Measurements from ENCODE around the gene ATG101.

ATG101 gene

DNA sequence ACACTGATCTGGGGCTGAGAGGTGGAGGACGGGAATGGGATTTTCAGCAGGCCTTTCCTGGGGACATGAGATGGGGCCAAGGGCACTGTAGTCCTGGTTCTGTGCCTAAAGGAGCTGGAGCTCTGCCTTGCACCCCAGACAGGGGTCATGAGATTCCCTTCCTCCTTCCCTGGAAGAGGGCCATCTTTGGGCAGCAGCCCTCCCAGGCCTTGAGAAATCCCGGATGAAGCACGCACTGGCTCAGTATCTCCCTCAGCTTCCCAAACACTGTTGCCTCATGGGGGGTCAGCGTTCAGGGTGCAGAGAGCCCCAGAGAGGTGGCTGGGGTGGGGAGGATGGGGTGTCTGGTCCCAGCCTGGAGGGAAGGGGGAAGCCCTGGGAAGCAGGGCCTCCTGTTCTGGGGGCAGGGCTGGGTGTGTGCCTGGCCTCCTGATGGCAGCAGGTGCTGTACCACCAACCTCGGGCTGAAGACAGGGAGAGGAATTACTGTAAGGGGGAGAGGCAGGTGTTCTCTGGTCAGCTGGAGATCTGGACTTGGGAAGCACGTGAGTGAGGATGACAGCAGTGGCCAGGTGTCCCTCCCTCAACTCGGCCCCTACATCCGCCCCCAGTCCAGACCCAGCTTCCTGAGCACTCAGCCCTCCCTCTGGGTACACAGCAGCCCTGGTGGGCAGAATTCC is 26.9 kb upstream of the ATG101 start:
- no peak for DNase-seq

DNA sequence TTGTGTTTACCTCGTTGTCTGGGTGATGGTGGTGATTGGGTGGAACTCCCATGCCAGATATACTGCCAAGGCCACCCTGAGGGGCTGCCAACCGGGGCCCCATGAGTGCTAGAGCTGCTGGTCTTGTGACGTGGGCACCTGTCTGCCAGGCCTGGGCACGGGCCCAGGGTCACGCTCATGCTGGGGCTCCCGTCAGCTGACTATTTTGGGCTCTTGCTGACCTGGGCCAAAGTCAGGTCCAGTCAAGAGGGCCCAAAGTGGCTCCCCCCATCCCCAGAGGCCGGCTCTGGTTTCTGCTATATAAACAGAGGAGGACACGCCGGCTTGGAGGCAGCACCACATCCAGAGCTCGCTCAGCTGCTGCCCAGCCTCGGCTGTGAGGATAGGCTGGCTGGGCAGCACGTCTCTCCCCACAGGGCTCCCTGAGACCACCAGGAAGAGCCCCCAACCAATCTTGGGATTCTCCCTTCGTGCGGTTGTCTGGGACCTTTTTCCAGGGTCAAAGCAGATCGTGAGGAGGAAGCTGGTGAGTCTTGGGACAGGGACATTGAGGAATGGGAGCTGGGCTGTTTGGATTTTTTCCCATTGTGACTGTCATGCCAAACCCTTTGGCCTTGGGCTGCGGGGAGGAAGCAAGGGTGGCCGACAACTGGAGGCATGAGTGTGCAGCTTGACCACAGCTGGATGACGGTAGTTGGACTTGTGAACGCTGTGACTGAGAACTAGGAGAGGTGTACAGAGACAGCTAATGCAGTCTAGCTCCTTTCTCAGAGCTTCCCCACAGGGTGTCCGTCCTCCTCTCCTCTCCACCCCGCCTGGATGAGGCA is 26.2 kb upstream of the ATG101 start:
- DNase-seq: no peak

DNA sequence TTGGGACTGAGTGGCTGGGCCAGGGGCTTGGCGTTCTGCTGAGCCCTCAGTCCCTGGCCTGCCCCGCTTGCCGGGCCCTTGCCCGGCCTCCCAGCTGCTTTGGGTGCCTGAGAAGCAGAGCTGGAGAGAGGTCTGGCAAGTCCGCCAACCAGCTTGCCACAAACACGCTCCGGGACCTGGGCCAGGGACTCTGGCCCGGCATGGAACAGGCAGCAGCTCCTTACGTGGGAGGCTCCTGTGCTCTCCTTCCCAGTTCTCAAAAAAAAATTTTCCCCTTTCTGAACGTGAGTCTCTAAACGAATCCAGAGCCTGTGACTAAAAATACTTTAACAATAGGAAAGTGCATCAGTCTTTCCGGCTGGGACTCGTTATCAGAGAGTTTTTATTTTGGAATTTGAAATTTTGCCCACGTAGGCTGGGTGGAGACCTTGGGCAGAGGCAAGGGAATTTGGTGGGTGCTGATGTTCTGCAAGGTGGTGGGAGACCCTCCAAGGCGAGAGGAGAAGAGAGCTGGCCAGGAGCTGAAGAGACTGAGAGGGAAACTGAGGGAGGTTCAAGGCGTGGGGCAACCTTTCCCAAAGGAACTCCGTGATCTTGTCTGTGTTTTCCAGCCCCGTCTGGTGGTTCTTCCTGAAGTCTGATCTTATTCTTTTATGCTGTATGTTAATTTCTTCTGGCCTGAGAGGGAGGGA is 25.3 kb upstream of the ATG101 start:
- DNase-seq: no peak

DNA sequence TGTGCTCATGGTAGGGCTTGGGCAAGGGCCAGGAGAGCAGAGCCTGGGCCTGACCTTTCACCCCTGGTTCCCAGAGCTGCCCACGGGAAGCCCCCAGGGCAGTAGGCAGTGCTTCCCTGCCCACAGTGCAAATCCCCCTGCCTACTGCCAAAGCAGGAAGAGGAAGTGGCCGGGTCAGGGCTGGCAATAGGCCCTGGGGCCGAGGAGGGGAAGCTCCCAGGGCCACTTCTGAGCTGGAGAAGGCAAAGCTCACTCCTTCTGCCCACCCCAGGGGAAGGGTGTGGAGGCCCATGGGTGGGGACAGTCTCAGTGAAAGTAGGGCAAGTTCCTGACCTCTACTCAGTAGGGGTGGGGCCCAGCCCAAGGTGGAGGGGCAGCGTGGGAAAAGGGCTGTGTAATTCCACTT is 24.0 kb upstream of the ATG101 start:
- peak; percentile 25 for DNase-seq

DNA sequence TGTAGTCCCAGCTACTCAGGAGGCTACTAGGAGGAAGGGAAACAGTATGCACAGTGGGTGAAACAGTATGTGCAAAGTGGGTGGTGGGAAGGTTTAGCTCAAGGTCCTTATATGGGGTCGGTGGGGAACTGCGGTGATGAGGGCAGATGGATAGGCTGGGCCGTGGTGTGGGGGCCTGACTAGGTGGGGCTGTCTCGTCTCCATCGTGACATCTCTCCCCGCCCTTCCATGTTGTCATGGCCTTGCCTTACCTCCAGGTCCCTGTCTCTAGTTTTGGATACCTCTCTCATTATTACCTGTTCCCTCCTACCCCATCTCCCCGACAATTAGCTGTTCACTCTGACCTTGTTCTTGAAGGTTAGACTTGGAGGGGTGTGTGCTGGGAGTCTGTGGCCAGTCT is 22.9 kb upstream of the ATG101 start:
- DNase-seq: no peak

GRCh38 chr12:52049286-52049685 is 20.5 kb upstream of the ATG101 start:
- no peak for DNase-seq

GRCh38 chr12:52049688-52050087 is 20.1 kb upstream of the ATG101 start:
- no peak for DNase-seq

GRCh38 chr12:52050116-52050757 is 19.5 kb upstream of the ATG101 start:
- DNase-seq: no peak

- peak; percentile 85 for DNase-seq
These were observed 18.8 kb upstream of the ATG101 start, which contains the start of gene NR4A1 for GRCh38 chr12:52050758-52051541. NR4A1 (plus strand) TSS chr12:52051442; CDS start chr12:52054329, 2,887 bp downstream.

DNA sequence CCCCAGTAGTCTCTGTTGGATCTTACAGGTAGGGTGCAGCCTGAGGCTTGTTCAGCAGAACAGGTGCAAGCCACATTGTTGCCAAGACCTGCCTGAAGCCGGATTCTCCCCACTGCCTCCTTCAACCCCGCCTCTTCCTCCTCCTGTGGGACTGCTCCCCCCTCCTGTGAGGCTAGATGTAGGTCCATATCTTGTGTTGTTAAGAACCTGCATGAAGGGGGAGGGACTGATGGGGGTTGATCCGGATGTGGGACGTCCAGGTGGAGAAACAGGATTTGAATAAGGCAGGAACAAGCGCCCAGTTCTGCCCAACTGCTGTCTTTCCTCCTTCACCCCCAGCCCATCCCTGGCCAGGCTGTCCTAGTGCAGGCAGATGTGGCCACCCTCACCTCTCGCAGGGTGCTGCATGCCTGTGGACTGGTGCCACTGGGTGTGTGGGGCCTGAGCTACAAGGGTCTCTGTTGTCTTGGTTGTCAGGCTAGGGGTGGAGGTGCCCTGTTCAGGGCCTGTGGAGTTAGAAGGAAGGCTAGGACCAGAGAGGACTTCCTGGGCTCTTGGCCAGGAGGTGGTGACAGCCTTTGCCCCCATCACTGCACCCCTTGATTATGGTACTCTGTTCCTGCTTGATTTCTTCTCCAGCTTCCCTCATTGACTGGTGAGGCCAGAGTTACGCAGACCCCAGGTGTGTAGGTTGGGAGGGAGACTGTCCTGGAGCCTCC is 17.2 kb upstream of the ATG101 start:
- no peak for DNase-seq

DNA sequence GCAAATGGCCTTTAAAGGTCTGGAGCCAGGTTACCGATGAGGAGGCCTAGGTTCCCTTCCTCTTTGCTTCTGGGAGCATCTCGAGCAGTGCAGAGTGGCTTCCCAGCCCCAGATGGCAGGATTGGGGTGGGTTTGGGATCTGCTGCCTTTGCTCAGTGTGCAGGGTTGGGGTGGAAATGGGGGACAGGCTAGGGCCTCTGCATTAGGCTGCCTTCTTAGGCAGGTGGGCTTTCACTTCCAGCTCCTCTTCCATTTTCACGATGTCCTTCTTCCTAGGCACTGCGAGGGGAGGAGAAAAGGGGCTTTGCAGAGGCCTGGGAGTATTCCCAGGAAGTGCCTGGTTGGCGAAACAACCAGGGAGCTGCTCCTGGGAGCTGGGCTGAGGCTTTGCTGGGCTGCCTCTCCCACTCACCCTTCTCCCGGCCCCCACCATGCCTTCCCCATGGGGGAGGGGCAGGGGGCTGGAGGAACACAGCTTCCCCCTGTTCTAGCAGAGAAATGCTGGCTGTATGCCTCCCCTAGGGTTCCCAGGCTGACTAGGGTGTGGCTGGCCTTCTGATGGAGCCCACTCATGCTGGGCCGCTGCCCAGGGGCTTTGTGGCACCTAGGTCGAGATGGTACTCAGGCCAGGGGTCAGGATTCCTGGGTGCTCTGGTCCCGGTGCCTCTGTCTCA is 16.1 kb upstream of the ATG101 start:
- no peak for DNase-seq

DNA sequence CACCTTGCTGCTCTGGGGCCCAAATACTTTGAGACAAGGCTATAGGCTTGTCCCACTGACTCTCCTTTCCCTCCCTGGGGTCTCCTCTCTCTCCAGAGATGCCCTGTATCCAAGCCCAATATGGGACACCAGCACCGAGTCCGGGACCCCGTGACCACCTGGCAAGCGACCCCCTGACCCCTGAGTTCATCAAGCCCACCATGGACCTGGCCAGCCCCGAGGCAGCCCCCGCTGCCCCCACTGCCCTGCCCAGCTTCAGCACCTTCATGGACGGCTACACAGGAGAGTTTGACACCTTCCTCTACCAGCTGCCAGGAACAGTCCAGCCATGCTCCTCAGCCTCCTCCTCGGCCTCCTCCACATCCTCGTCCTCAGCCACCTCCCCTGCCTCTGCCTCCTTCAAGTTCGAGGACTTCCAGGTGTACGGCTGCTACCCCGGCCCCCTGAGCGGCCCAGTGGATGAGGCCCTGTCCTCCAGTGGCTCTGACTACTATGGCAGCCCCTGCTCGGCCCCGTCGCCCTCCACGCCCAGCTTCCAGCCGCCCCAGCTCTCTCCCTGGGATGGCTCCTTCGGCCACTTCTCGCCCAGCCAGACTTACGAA is 15.4 kb upstream of the ATG101 start:
- DNase-seq: no peak

DNA sequence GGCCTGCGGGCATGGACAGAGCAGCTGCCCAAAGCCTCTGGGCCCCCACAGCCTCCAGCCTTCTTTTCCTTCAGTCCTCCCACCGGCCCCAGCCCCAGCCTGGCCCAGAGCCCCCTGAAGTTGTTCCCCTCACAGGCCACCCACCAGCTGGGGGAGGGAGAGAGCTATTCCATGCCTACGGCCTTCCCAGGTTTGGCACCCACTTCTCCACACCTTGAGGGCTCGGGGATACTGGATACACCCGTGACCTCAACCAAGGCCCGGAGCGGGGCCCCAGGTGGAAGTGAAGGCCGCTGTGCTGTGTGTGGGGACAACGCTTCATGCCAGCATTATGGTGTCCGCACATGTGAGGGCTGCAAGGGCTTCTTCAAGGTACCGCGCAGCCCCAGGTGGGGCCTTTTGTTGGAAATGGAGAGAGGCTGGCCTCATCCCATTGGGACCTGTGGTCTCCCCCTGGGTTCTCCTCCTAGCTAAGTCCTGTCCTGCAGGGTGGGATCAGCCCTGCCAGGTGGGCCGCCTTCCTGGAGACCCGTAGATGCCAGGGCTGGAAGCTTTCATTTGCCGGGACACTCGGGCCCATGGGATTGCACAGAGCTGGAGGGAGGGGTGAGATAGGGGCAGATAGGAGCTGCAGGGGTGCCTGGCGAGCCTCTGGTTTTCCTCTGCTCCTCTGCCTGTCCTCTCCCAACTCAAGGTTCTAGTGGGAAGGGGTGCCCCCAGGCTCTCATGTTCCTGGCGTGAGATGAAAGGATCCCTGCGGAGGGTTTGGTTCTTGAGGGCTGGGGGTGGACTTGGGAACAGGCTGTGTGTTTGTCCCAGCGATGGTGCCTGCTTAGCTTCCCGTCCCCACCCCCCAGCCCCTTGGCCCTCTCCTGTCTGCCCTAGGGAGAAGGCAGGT is 14.7 kb upstream of the ATG101 start:
- DNase-seq: no peak

DNA sequence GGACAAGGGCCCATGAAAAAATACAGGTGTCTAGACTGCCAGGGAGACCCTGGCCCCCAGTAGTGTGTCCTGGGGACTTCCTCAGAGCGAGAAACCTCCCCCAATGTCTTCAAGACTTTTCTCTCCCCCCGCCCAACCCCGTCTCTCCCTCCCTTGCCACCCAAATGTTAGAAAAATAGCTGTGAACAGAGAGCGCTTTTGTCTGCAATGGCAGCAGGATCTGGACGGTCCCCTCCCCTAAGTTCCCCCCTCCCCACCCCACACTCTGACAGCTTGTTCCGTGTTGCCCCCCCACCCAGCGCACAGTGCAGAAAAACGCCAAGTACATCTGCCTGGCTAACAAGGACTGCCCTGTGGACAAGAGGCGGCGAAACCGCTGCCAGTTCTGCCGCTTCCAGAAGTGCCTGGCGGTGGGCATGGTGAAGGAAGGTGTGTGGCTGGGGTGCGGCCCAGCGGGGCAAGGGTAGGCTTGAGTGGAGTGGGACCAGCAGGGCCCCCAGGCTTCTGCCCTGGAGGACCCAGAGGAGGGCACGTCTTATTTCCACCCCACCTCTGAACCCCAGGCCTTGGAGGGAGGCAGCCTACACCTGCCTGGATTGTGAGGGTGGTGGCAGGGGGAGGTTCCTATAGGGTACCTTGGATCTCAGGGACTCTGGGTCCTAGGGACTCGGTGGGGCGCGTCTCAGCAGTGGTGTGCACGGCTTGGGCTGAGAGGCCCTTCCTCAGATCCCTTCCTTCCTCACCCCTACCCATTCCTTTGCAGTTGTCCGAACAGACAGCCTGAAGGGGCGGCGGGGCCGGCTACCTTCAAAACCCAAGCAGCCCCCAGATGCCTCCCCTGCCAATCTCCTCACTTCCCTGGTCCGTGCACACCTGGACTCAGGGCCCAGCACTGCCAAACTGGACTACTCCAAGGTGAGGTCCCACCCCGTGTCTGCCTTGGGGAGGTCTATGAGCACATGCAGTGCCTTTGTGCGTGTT is 13.8 kb upstream of the ATG101 start:
- DNase-seq: no peak

- no peak for DNase-seq
These were observed 12.8 kb upstream of the ATG101 start for GRCh38 chr12:52056801-52057637.

- DNase-seq: no peak
These were observed 11.9 kb upstream of the ATG101 start for GRCh38 chr12:52057638-52058576.
